ENCODE data around the gene ANTKMT.
"Not testable (repeated sequence)": the region's sequence is repeated elsewhere in the genome, so short reads cannot be mapped to it uniquely, and the experiment has no call there.

Gene ANTKMT

DNA sequence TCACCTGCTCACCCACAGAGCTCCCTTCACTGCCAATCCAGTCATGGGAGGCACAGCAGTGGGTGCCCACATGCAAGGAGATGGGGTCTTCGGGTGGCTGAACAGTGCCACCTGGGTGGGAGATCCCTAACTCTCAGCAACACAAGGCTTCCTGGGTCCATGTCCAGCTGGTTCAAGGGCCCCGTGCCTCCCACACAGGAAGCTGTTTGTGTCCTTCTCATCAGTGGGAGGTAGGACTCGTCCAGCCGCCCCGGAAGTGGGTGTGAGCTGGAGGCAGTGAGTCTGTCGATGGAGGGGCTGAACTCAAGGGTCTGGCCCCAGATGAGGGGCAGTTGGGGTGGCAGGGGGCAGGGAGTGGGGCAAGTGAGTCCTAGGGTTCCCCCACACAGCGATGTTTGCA lies 16.9 kb upstream of the ANTKMT start:
- H3K27me3 Mint-ChIP-seq = peaks cover 69% of the 10 kb centered on the region

DNA sequence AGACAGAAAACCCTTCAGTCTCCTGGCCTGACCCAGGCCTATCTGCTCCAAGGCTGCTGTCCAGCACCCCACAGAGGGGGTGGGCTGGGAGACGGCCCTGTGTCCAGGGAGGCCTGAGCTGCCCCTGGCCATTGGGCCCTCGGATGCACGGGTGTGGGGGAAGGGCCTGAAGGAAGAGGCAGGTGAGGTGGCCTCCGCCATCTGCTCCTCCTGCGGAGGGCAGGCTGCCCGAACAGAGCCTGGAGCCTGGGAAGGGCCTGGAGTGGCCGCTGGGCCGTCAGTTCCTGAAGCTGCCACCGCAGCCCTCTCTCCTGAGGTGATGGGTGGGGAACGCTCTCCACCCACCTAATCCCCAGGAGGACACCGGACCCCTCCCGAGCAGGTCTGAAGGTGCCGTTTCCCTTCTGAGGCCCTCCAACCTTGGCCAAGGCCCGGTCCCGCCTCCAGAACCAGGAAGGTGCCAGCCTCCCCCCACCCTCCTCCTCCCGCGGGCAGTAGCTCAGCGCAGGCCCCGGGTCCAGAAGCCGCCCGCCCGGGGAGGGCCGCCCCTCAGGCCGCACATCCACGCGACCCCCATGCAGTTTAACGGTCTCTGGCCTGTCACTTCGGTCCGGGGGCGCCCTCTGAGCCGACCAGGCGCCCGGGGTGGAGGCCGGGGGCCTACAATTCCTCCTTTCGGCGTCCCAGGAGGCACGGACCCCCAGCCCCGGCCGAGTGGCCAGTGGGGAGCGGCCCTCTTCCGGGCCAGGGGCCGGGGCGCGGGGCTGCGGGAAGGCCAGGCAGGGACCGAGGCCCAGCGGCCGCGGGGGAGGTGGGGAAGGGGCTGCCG lies 16.2 kb upstream of the ANTKMT start:
- Mint-ChIP-seq H3K27me3 (peaks cover 76% of the 10 kb centered on the region), H3K27ac (no peak overlapping the region), H3K4me1 (ENCODE audit: low read depth) (peaks cover 7% of the 10 kb centered on the region), H3K4me3 (no peak overlapping the region), H3K36me3 (ENCODE audit: low read depth) (no peaks in the 10 kb centered on the region), H3K9me3 (no peaks in the 10 kb centered on the region)
- DNase-seq = no peak

More for the DNA sequence above, 16.9 kb upstream of the ANTKMT start:
- peaks cover 12% of the 10 kb centered on the region for H3K4me1 Mint-ChIP-seq (ENCODE audit: low read depth)
- DNase-seq = no peak
- H3K27ac Mint-ChIP-seq = no peak overlapping the region
- no peaks in the 10 kb centered on the region for H3K9me3 Mint-ChIP-seq
- H3K36me3 Mint-ChIP-seq (ENCODE audit: low read depth) = no peaks in the 10 kb centered on the region
- no peak overlapping the region for H3K4me3 Mint-ChIP-seq

DNA sequence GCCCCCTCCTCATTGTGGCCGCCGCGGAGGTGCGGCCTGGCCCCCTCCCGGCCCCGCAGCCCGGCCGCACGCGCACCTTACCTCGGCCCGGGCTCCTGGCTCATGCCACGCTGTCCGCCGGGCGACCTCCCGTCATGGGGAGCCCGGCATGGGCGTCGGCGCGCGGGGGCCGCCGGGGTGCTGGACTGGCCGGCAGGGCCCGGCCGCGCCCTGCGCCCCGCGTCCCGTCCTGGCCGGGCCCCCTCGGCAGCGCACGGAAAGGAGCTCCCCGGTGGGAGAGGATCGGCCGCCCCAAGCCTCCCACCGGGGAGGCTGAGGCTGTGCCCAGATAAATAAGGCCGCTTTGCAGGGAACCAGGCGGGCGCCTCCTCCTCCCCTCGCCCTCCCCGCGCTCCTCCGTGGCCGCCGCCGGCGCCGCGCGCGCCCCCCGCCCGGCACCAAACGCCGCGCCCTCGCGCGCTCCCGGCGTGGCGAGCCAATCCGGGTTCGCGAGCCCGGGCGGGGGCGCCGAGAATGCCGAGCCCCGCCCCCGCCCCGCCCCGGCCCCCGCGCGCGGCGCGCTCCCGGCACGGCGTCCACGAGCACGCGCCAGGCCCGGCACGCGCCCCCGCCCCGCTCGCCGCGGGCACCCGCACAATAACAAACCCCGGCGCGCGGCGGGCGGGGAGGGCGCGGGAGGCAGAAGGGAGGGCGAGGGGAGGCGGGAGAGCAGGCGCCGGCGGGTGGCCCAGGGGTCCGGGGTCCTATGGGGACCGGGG lies 15.3 kb upstream of the ANTKMT start, which contains the start of gene FBXL16:
FBXL16 (minus strand) TSS at position 371 of the 758 bp plus-strand sequence. CDS start 8,396 bp downstream, outside the sequence.
- H3K36me3 Mint-ChIP-seq (ENCODE audit: low read depth) = no peaks in the 10 kb centered on the region
- H3K4me1 Mint-ChIP-seq (ENCODE audit: low read depth) = peaks cover 4% of the 10 kb centered on the region
- H3K9me3 Mint-ChIP-seq = no peaks in the 10 kb centered on the region
- peaks cover 82% of the 10 kb centered on the region for H3K27me3 Mint-ChIP-seq
- H3K4me3 Mint-ChIP-seq = no peak within 1 kb of the TSS
- no peak within 1 kb of the TSS for H3K27ac Mint-ChIP-seq
- DNase-seq = no peak

DNA sequence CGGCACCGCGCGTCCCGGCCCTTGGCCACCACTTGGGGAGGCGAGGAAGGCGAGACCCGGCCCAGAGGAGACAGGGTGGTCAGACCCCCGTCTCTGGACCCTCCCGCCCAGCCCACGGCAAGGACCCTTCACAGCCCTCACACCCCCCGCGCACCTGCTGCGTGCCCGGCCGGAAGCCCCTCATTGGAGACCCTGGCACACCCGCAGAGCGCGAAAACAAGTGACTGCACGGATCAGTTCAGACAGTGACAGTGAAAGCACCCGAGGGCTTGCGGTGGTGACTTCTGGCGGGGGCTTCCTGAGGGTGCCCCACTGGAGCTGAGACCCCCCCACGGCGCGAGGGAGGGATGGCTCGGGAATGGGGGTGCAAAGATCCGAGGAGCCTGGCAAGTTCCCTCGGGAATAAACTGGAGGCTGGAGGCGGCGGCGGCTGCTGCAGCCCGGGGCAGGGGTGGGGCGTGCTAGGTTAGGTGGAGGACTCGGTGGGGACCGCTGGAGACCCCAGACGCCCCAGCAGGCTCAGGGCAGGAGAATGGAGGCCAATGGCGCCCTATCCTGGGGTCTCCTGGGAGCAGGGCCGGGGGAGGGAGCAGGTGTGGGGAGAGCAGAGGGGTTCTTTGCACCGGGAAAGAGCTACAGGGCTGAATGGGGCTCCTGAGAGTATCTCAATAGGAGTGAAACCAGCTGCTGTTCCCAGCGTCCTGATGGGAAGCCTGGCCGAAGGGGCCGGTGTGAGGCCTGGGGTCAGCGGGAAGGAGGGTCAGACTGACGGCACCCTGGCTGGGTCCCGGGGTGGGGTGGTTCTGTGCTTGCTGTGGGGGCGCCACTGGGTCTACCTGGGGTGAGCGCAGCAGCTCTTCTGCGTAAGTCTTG lies 14.5 kb upstream of the ANTKMT start:
- Mint-ChIP-seq H3K27ac (no peak overlapping the region), H3K36me3 (ENCODE audit: low read depth) (no peaks in the 10 kb centered on the region), H3K27me3 (peaks cover 83% of the 10 kb centered on the region), H3K9me3 (no peaks in the 10 kb centered on the region), H3K4me1 (ENCODE audit: low read depth) (peaks cover 2% of the 10 kb centered on the region), H3K4me3 (no peak overlapping the region)
- no peak for DNase-seq

GRCh38 chr16:707062-707538 lies 13.8 kb upstream of the ANTKMT start:
- Mint-ChIP-seq H3K27ac (no peak overlapping the region), H3K4me3 (no peak overlapping the region), H3K4me1 (ENCODE audit: low read depth) (peaks cover 2% of the 10 kb centered on the region), H3K27me3 (peaks cover 77% of the 10 kb centered on the region), H3K9me3 (no peaks in the 10 kb centered on the region), H3K36me3 (ENCODE audit: low read depth) (no peaks in the 10 kb centered on the region)
- DNase-seq = no peak

DNA sequence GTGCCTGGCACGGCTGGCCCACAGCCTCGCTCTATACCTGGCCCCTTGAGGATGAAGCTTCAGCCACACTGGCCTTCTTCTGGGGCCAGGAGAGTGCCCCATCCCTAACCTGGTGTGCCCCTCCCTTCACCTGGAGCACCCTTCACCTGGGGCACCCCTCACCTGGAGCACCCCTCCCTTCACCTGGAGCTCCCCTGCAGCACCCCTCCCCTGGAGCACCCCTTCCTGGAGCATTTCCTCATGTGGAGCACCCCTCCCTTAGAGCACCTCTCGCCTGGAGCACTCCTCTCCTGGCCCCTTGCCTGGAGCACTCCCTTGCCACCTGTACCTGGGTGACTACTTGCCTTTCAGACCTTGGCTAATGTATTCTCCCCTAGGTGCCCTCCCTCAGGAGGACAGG lies 12.9 kb upstream of the ANTKMT start:
- no peak overlapping the region for H3K4me3 Mint-ChIP-seq

GRCh38 chr16:708959-709358 lies 12.0 kb upstream of the ANTKMT start:
- Mint-ChIP-seq H3K4me1 (ENCODE audit: low read depth) (peaks cover 4% of the 10 kb centered on the region), H3K27me3 (peaks cover 69% of the 10 kb centered on the region), H3K4me3 (no peak overlapping the region), H3K36me3 (ENCODE audit: low read depth) (no peaks in the 10 kb centered on the region), H3K9me3 (no peaks in the 10 kb centered on the region), H3K27ac (no peak overlapping the region)
- no peak for DNase-seq

More for the DNA sequence above, 12.9 kb upstream of the ANTKMT start:
- DNase-seq = no peak
- no peaks in the 10 kb centered on the region for H3K9me3 Mint-ChIP-seq
- no peak overlapping the region for H3K27ac Mint-ChIP-seq
- H3K36me3 Mint-ChIP-seq (ENCODE audit: low read depth) = no peaks in the 10 kb centered on the region
- peaks cover 4% of the 10 kb centered on the region for H3K4me1 Mint-ChIP-seq (ENCODE audit: low read depth)
- H3K27me3 Mint-ChIP-seq = peaks cover 73% of the 10 kb centered on the region

DNA sequence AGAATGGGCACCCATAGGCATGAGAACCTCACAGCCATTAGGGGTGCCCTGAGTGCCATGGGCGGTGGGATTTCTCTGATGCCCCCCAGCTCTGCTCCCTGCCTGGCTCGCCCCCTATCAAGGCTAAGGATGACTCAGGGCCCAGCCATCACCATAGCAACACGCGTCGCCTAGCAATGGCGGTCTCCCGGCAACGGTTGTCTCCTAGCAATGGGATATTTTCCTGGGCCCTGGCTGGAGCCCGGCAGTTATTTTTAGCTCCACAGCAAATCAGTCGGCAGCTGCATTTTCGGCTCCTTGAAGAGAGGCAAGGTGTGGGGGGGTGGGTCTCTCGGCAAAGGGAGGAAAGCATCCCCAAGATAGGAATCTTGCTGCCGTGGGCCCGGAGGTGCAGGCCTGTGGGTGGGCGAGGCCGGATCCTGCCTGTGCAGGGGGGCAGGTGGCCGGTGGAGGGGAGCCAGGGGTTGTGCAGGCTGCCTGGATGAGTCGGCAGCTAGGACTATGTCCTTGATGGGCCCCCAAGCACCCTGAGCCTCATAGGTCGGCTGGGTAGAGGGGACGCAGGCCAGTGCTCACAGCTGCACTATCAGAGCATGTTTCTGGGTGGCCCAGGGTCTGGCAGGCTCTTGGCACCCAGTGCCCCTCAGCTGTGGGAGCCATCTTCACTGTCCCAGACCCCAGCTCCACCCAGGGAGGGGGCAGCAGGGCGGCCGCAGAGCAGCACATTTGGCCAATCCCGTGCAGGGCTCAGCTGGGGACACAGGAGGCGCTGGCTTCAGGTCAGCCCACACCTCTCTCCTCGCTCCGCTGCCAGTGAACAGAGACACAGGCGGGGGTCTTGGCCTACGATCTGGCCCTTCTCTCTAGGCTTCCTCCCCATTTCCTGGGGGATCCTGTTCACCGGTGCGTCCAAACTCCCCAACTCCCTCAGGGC lies 11.1 kb upstream of the ANTKMT start:
- H3K4me1 Mint-ChIP-seq (ENCODE audit: low read depth) = peaks cover 4% of the 10 kb centered on the region
- H3K4me3 Mint-ChIP-seq = no peak overlapping the region
- no peak for DNase-seq
- H3K27ac Mint-ChIP-seq = no peak overlapping the region
- peaks cover 64% of the 10 kb centered on the region for H3K27me3 Mint-ChIP-seq
- H3K36me3 Mint-ChIP-seq (ENCODE audit: low read depth) = no peaks in the 10 kb centered on the region
- H3K9me3 Mint-ChIP-seq = no peaks in the 10 kb centered on the region

GRCh38 chr16:710500-711075 lies 10.4 kb upstream of the ANTKMT start:
- H3K4me3 Mint-ChIP-seq = no peak overlapping the region
- H3K27ac Mint-ChIP-seq = no peak overlapping the region
- DNase-seq = no peak
- peaks cover 64% of the 10 kb centered on the region for H3K27me3 Mint-ChIP-seq
- no peaks in the 10 kb centered on the region for H3K36me3 Mint-ChIP-seq (ENCODE audit: low read depth)
- H3K4me1 Mint-ChIP-seq (ENCODE audit: low read depth) = peaks cover 4% of the 10 kb centered on the region
- no peaks in the 10 kb centered on the region for H3K9me3 Mint-ChIP-seq

GRCh38 chr16:711084-711483 lies 9.9 kb upstream of the ANTKMT start:
- DNase-seq = no peak
- H3K36me3 Mint-ChIP-seq (ENCODE audit: low read depth) = no peaks in the 10 kb centered on the region
- H3K4me1 Mint-ChIP-seq (ENCODE audit: low read depth) = peaks cover 4% of the 10 kb centered on the region
- peaks cover 64% of the 10 kb centered on the region for H3K27me3 Mint-ChIP-seq
- H3K27ac Mint-ChIP-seq = no peak overlapping the region
- no peaks in the 10 kb centered on the region for H3K9me3 Mint-ChIP-seq
- no peak overlapping the region for H3K4me3 Mint-ChIP-seq

- no peaks in the 10 kb centered on the region for H3K9me3 Mint-ChIP-seq
- no peak overlapping the region for H3K27ac Mint-ChIP-seq
- peaks cover 61% of the 10 kb centered on the region for H3K27me3 Mint-ChIP-seq
- no peak overlapping the region for H3K4me3 Mint-ChIP-seq
- H3K4me1 Mint-ChIP-seq (ENCODE audit: low read depth) = peaks cover 6% of the 10 kb centered on the region
- H3K36me3 Mint-ChIP-seq (ENCODE audit: low read depth) = no peaks in the 10 kb centered on the region
- peak; percentile 88 for DNase-seq
Measured at GRCh38 chr16:711548-712320, 9.2 kb upstream of the ANTKMT start.

DNA sequence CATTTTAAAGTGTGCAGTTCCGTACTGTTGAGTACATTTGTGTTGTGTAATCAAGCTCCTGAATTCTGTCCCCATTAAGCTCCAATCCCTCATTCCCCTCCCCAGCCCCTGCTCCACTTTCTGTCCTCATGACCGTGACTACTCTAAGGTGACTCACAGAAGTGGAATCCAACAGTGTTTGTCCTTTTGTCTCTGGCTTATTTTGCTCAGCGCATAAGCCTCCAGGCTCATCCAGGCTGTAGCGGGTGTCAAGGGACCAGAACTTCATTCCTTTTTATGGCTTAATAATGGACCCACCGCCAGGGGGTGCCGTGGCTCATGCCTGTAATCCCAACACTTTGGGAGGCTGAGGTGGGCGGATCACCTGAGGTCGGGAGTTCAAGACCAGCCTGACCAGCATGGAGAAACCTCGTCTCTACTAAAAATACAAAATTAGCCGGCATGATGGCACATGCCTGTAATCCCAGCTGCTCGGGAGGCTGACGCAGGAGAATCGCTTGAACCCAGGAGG lies 8.2 kb upstream of the ANTKMT start:
- H3K27ac Mint-ChIP-seq; H3K36me3 Mint-ChIP-seq (ENCODE audit: low read depth); H3K4me1 Mint-ChIP-seq (ENCODE audit: low read depth); H3K9me3 Mint-ChIP-seq; H3K4me3 Mint-ChIP-seq: not testable (repeated sequence)
- H3K27me3 Mint-ChIP-seq = peaks cover 52% of the 10 kb centered on the region
- DNase-seq = peak; percentile 72
